HepG2 (cell line): ENCODE data around the gene MT4. TPM values are rescaled to one million over a fixed set of nuclear protein-coding genes. Genes with fewer than 3 reads are reported as not detected.

Experiments used
- AHR ChIP-seq: IDR thresholded peaks from 2 replicates; pipeline ENCODE4 v1.6.1; 2018; ENCODE audit warnings: missing genetic modification reagents, missing compliant biosample characterization
- BRD4 ChIP-seq: sonication (generic); formaldehyde crosslinking; IDR thresholded peaks from 2 replicates; pipeline ENCODE4 v1.4.0; 2020; ENCODE audit warnings: missing genetic modification reagents
- NR3C1 ChIP-seq: sonication (generic); formaldehyde crosslinking; IDR thresholded peaks from 2 replicates; pipeline ENCODE4 v1.4.0; 2020; ENCODE audit warnings: missing genetic modification reagents
- PHF8 ChIP-seq: sonication (generic); formaldehyde crosslinking; IDR thresholded peaks from 2 replicates; pipeline ENCODE4 v1.5.0; 2020; ENCODE audit warnings: missing genetic modification reagents
- SMYD3 ChIP-seq: sonication (generic); formaldehyde crosslinking; IDR thresholded peaks from 2 replicates; pipeline ENCODE4 v1.8.1; 2023; ENCODE audit warnings: mild to moderate bottlenecking, missing genetic modification reagents
- SOX5 ChIP-seq: IDR thresholded peaks from 2 replicates; pipeline ENCODE4 v1.6.1; 2016; ENCODE audit warnings: borderline replicate concordance
- SOX6 ChIP-seq, 2 experiments: fragments of 450-650 bp in 1 of 2; sonication (generic) in 1 of 2; formaldehyde crosslinking in 1 of 2; IDR thresholded peaks; 2 replicates each; pipeline versions ENCODE4 v1.4.0 to v1.6.1; 2017 to 2020; ENCODE audit warnings: antibody characterized with exemption in 1 of 2, mild to moderate bottlenecking in 1 of 2, missing genetic modification reagents in 1 of 2
- ZNF33B ChIP-seq: sonication (generic); formaldehyde crosslinking; IDR thresholded peaks from 2 replicates; pipeline ENCODE4 v1.5.1; 2020; ENCODE audit warnings: mild to moderate bottlenecking, missing genetic modification reagents
- ZNF644 ChIP-seq: IDR thresholded peaks from 2 replicates; pipeline ENCODE4 v1.6.1; 2016; ENCODE audit warnings: low read depth
- ZNF883 ChIP-seq: sonication (generic); formaldehyde crosslinking; IDR thresholded peaks from 2 replicates; pipeline ENCODE4 v1.5.1; 2020; ENCODE audit warnings: mild to moderate bottlenecking, missing genetic modification reagents; ENCODE audit errors: not compliant biosample characterization
- ZSCAN31 ChIP-seq: sonication (generic); formaldehyde crosslinking; IDR thresholded peaks from 2 replicates; pipeline ENCODE4 v1.5.0; 2020; ENCODE audit warnings: low read depth, mild to moderate bottlenecking, missing genetic modification reagents
- polyA plus RNA-seq, 8 experiments: library from polyadenylated mRNA; depleted of rRNA in 3 of 8; stranded (reverse) in 7 of 8; unstranded in 1 of 8; fragments of >200 nt; fragmentation: Illumina TruSeq in 4 of 8; extraction: Trizol in 4 of 8; gene quantifications; 2 replicates each; pipeline versions ENCODE4 v1.2.1 to v1.2.3, GENCODE V29; 2011 to 2016; ENCODE audit warnings: low read depth in 4 of 8, missing spikeins in 1 of 8, mixed read lengths in 1 of 8; ENCODE audit not compliant: insufficient read depth in 1 of 8
- total RNA-seq, 5 experiments: library from RNA; depleted of rRNA; stranded (reverse); fragments of >200 nt; fragmentation: Illumina TruSeq; extraction: Trizol; gene quantifications; 2 replicates each; pipeline ENCODE4 v1.2.3, GENCODE V29; 2016; ENCODE audit warnings: low read depth in 1 of 5
- TF ChIP-seq, protein P1 (sequence below): sonication (generic); formaldehyde crosslinking; IDR thresholded peaks from 2 replicates; pipeline ENCODE4 v1.8.0; 2022; ENCODE audit warnings: missing genetic modification reagents, mild to moderate bottlenecking, inconsistent platforms, borderline replicate concordance
- TF ChIP-seq, protein P2 (sequence below): sonication (generic); formaldehyde crosslinking; IDR thresholded peaks from 2 replicates; pipeline ENCODE4 v1.4.0; 2020; ENCODE audit warnings: mild to moderate bottlenecking, missing genetic modification reagents
- TF ChIP-seq, protein P3 (sequence below): sonication (generic); formaldehyde crosslinking; IDR thresholded peaks from 2 replicates; pipeline ENCODE4 v1.4.0; 2020; ENCODE audit warnings: missing genetic modification reagents
- TF ChIP-seq, protein P4 (sequence below): IDR thresholded peaks from 2 replicates; pipeline ENCODE4 v1.4.0; 2020; ENCODE audit warnings: mild to moderate bottlenecking, missing genetic modification reagents

Gene MT4
- total and polyA plus RNA-seq, 2 of the 13 experiments (the other 11 are each of a cell fraction or from before 2014, with no cell fraction given), result not detected

DNA sequence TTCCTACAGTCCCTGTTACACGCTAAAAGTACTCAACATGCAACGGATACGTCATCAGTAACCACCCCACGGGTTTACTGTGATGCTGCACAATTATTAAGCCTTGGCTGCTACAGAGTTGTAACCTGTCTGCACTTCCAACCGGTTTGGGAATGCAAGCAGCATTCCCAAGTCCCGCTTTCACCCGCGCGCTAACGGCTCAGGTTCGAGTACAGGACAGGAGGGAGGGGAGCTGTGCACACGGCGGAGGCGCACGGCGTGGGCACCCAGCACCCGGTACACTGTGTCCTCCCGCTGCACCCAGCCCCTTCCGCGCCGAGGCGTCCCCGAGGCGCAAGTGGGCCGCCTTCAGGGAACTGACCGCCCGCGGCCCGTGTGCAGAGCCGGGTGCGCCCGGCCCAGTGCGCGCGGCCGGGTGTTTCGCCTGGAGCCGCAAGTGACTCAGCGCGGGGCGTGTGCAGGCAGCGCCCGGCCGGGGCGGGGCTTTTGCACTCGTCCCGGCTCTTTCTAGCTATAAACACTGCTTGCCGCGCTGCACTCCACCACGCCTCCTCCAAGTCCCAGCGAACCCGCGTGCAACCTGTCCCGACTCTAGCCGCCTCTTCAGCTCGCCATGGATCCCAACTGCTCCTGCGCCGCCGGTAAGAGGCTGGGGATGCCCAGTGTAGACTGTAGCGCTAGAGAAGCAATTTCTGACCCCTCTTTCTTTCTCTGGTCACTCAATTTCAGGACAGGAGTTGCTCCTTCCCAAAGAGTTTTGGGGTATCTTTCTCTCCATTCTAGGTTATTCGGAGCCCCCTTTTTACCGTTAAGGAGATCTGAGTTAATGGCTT is 43.4 kb downstream of the MT4 start, which contains the start of gene MT2A (continued):
- TF ChIP-seq SOX6 (IDR thresholded peaks at IDR 0.05) (no peak), SOX6 (CRISPR knock-in tag; IDR thresholded peaks at IDR 0.05) (peak; percentile 51), SMYD3 (CRISPR knock-in tag) (peak; percentile 71; the same call in 1 of the 2 replicates), AHR (CRISPR knock-in tag) (no peak), PHF8 (CRISPR knock-in tag) (peak; percentile 77), ZNF644 (peak; percentile 60; the same call in 1 of the 2 replicates), ZSCAN31 (CRISPR knock-in tag) (peak; percentile 75; the same call in 1 of the 2 replicates), NR3C1 (CRISPR knock-in tag) (0 out of 2 replicates have a peak, but pooled peaks have one; percentile 69), BRD4 (CRISPR knock-in tag) (peak; percentile 97), ZNF33B (CRISPR knock-in tag) (peak; percentile 73; the same call in 1 of the 2 replicates), ZNF883 (CRISPR knock-in tag) (peak; percentile 56), SOX5 (CRISPR knock-in tag) (peak; percentile 66; the same call in 1 of the 2 replicates)
- TF ChIP-seq, protein P1, sequence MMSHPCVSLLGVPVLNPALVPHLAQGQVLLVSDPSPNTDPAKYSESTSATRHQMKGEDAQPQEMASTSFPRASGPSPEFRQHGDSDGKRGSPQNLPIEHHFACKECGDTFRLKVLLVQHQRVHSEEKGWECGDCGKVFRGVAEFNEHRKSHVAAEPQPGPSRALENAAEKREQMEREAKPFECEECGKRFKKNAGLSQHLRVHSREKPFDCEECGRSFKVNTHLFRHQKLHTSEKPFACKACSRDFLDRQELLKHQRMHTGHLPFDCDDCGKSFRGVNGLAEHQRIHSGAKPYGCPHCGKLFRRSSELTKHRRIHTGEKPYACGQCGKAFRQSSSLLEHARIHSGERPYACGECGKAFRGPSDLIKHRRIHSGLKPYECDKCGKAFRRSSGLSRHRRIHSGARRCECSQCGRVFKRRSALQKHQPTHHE (CRISPR knock-in tag), result peak; percentile 75; the same call in 1 of the 2 replicates
- TF ChIP-seq, protein P2, sequence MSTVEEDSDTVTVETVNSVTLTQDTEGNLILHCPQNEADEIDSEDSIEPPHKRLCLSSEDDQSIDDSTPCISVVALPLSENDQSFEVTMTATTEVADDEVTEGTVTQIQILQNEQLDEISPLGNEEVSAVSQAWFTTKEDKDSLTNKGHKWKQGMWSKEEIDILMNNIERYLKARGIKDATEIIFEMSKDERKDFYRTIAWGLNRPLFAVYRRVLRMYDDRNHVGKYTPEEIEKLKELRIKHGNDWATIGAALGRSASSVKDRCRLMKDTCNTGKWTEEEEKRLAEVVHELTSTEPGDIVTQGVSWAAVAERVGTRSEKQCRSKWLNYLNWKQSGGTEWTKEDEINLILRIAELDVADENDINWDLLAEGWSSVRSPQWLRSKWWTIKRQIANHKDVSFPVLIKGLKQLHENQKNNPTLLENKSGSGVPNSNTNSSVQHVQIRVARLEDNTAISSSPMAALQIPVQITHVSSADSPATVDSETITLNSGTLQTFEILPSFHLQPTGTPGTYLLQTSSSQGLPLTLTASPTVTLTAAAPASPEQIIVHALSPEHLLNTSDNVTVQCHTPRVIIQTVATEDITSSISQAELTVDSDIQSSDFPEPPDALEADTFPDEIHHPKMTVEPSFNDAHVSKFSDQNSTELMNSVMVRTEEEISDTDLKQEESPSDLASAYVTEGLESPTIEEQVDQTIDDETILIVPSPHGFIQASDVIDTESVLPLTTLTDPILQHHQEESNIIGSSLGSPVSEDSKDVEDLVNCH, result no peak
- TF ChIP-seq, protein P3, sequence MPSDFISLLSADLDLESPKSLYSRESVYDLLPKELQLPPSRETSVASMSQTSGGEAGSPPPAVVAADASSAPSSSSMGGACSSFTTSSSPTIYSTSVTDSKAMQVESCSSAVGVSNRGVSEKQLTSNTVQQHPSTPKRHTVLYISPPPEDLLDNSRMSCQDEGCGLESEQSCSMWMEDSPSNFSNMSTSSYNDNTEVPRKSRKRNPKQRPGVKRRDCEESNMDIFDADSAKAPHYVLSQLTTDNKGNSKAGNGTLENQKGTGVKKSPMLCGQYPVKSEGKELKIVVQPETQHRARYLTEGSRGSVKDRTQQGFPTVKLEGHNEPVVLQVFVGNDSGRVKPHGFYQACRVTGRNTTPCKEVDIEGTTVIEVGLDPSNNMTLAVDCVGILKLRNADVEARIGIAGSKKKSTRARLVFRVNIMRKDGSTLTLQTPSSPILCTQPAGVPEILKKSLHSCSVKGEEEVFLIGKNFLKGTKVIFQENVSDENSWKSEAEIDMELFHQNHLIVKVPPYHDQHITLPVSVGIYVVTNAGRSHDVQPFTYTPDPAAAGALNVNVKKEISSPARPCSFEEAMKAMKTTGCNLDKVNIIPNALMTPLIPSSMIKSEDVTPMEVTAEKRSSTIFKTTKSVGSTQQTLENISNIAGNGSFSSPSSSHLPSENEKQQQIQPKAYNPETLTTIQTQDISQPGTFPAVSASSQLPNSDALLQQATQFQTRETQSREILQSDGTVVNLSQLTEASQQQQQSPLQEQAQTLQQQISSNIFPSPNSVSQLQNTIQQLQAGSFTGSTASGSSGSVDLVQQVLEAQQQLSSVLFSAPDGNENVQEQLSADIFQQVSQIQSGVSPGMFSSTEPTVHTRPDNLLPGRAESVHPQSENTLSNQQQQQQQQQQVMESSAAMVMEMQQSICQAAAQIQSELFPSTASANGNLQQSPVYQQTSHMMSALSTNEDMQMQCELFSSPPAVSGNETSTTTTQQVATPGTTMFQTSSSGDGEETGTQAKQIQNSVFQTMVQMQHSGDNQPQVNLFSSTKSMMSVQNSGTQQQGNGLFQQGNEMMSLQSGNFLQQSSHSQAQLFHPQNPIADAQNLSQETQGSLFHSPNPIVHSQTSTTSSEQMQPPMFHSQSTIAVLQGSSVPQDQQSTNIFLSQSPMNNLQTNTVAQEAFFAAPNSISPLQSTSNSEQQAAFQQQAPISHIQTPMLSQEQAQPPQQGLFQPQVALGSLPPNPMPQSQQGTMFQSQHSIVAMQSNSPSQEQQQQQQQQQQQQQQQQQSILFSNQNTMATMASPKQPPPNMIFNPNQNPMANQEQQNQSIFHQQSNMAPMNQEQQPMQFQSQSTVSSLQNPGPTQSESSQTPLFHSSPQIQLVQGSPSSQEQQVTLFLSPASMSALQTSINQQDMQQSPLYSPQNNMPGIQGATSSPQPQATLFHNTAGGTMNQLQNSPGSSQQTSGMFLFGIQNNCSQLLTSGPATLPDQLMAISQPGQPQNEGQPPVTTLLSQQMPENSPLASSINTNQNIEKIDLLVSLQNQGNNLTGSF (CRISPR knock-in tag), result peak; percentile 81; the same call in 1 of the 2 replicates
- TF ChIP-seq, protein P4, sequence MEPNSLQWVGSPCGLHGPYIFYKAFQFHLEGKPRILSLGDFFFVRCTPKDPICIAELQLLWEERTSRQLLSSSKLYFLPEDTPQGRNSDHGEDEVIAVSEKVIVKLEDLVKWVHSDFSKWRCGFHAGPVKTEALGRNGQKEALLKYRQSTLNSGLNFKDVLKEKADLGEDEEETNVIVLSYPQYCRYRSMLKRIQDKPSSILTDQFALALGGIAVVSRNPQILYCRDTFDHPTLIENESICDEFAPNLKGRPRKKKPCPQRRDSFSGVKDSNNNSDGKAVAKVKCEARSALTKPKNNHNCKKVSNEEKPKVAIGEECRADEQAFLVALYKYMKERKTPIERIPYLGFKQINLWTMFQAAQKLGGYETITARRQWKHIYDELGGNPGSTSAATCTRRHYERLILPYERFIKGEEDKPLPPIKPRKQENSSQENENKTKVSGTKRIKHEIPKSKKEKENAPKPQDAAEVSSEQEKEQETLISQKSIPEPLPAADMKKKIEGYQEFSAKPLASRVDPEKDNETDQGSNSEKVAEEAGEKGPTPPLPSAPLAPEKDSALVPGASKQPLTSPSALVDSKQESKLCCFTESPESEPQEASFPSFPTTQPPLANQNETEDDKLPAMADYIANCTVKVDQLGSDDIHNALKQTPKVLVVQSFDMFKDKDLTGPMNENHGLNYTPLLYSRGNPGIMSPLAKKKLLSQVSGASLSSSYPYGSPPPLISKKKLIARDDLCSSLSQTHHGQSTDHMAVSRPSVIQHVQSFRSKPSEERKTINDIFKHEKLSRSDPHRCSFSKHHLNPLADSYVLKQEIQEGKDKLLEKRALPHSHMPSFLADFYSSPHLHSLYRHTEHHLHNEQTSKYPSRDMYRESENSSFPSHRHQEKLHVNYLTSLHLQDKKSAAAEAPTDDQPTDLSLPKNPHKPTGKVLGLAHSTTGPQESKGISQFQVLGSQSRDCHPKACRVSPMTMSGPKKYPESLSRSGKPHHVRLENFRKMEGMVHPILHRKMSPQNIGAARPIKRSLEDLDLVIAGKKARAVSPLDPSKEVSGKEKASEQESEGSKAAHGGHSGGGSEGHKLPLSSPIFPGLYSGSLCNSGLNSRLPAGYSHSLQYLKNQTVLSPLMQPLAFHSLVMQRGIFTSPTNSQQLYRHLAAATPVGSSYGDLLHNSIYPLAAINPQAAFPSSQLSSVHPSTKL (CRISPR knock-in tag), result 0 out of 2 replicates have a peak, but pooled peaks have one; percentile 72
